H1 (cell line): ENCODE results near the gene LTBR. TPM values are rescaled to one million over a fixed set of nuclear protein-coding genes. Genes with fewer than 3 reads are reported as not detected.

Experiments
- CTCF ChIA-PET: fragments of 300-600 bp; sonication (Branson Sonifier 250); formaldehyde crosslinking; loops from one replicate; lab custom pipeline; 2021; ENCODE audit not compliant: partially characterized antibody; lab: Charles Lee
- POLR2A ChIA-PET: fragments of 300-600 bp; sonication (Branson Sonifier 250); formaldehyde crosslinking; loops from one replicate; lab custom pipeline; 2021; ENCODE audit warnings: inconsistent platforms; ENCODE audit not compliant: partially characterized antibody; lab: Charles Lee
- DNase-seq, 2 experiments: peaks; one replicate each; pipeline versions ENCODE4 v3.0.0 to v3.0.0-alpha.2; 2010 to 2022; ENCODE audit warnings: low spot score in 2 of 2, low read depth in 1 of 2, mixed read lengths in 1 of 2
- FAIRE-seq: peaks from 2 replicates; lab custom pipeline; 2011; peaks lifted over from hg19 to GRCh38; lab: Jason Lieb, UNC
- H2AFZ ChIP-seq: 2 replicates; pipeline ENCODE4 v1.8.1; 2012; ENCODE audit warnings: low read length, inconsistent platforms
- H2AK5ac ChIP-seq: 2 replicates; pipeline ENCODE4 v1.6.1; 2013; ENCODE audit warnings: low read depth, low read length
- H2BK120ac ChIP-seq: replicated peaks from 2 replicates; pipeline ENCODE3; 2013; ENCODE audit warnings: low read depth, low read length, inconsistent platforms
- H2BK12ac ChIP-seq: 2 replicates; pipeline ENCODE4 v1.6.1; 2013; ENCODE audit warnings: low read depth, low read length
- H2BK15ac ChIP-seq: 2 replicates; pipeline ENCODE4 v1.6.1; 2013; ENCODE audit warnings: low read length
- H2BK20ac ChIP-seq: 2 replicates; pipeline ENCODE4 v1.6.1; 2013; ENCODE audit warnings: low read length
- H2BK5ac ChIP-seq: 2 replicates; pipeline ENCODE4 v1.6.1; 2013; ENCODE audit warnings: low read depth, low read length
- H3K14ac ChIP-seq: 2 replicates; pipeline ENCODE4 v1.6.1; 2013; ENCODE audit warnings: inconsistent platforms; ENCODE audit not compliant: insufficient read length
- H3K18ac ChIP-seq: 2 replicates; pipeline ENCODE4 v1.6.1; 2013; ENCODE audit warnings: low read length; ENCODE audit errors: extremely low read depth
- H3K23ac ChIP-seq: 2 replicates; pipeline ENCODE4 v1.6.1; 2013; ENCODE audit warnings: inconsistent platforms; ENCODE audit not compliant: insufficient read length
- H3K23me2 ChIP-seq: 2 replicates; pipeline ENCODE4 v1.6.1; 2013; ENCODE audit warnings: low read depth, low read length
- H3K27ac ChIP-seq: 2 replicates; pipeline ENCODE4 v1.6.1; 2011; ENCODE audit warnings: low read depth, low read length, inconsistent platforms
- H3K27me3 ChIP-seq, 4 experiments: replicated peaks in 1 of 4; 1 replicate in 1 of 4; 2 replicates in 3 of 4; pipeline versions ENCODE4 v1.6.1 to v1.8.1; 2011 to 2013; ENCODE audit warnings: low read length in 3 of 4, mild to moderate bottlenecking in 3 of 4, inconsistent platforms in 2 of 4, mixed read lengths in 2 of 4, moderate library complexity in 1 of 4; ENCODE audit not compliant: control insufficient read depth in 3 of 4, insufficient read depth in 3 of 4; ENCODE audit errors: extremely low read depth in 1 of 4
- H3K36me3 ChIP-seq, 4 experiments: 2 replicates each; pipeline versions ENCODE4 v1.6.1 to v1.8.1; 2011 to 2013; ENCODE audit warnings: mild to moderate bottlenecking in 4 of 4, low read length in 3 of 4, moderate library complexity in 2 of 4, control low read depth in 1 of 4, inconsistent platforms in 1 of 4; ENCODE audit not compliant: insufficient read depth in 4 of 4, control insufficient read depth in 2 of 4
- H3K4ac ChIP-seq: replicated peaks from 2 replicates; pipeline ENCODE3; 2013; ENCODE audit warnings: low read length, low read depth, mixed read lengths, inconsistent platforms; ENCODE audit not compliant: insufficient read length
- H3K4me1 ChIP-seq, 4 experiments: replicated peaks in 1 of 4; 1 replicate in 1 of 4; 2 replicates in 3 of 4; pipeline versions ENCODE4 v1.6.1 to v1.8.1; 2011 to 2013; ENCODE audit warnings: low read length in 3 of 4, inconsistent platforms in 2 of 4, mixed read lengths in 1 of 4; ENCODE audit not compliant: insufficient read depth in 4 of 4, control insufficient read depth in 3 of 4
- H3K4me2 ChIP-seq, 2 experiments: 2 replicates each; pipeline versions ENCODE4 v1.6.1 to v1.8.1; 2011 to 2013; ENCODE audit warnings: low read depth in 2 of 2, low read length in 2 of 2, control low read depth in 1 of 2, inconsistent platforms in 1 of 2, mild to moderate bottlenecking in 1 of 2; ENCODE audit not compliant: insufficient read depth in 1 of 2
- H3K4me3 ChIP-seq, 4 experiments: fragments of 200-600, 300-600 bp in 1 of 4; sonication (generic), shearing (Covaris generic), sonication (Bioruptor Twin) in 1 of 4; 2 replicates each; pipeline versions ENCODE4 v1.5.1 to v1.8.1; 2011 to 2016; ENCODE audit warnings: low read length in 4 of 4, low read depth in 3 of 4, control low read depth in 2 of 4, inconsistent platforms in 2 of 4, mild to moderate bottlenecking in 2 of 4, mixed read lengths in 1 of 4, moderate library complexity in 1 of 4; ENCODE audit not compliant: insufficient read depth in 2 of 4; ENCODE audit errors: extremely low read depth in 1 of 4
- H3K56ac ChIP-seq: replicated peaks from 2 replicates; pipeline ENCODE3; 2013; ENCODE audit warnings: low read depth, mild to moderate bottlenecking, mixed read lengths, low read length, inconsistent platforms; ENCODE audit not compliant: insufficient read length
- H3K79me1 ChIP-seq: 2 replicates; pipeline ENCODE4 v1.6.1; 2013; ENCODE audit warnings: low read depth, low read length, control low read depth
- H3K79me2 ChIP-seq, 2 experiments: 2 replicates each; pipeline versions ENCODE4 v1.6.1 to v1.8.1; 2012 to 2013; ENCODE audit warnings: low read length in 2 of 2, mild to moderate bottlenecking in 2 of 2, inconsistent platforms in 1 of 2; ENCODE audit not compliant: insufficient read depth in 2 of 2, control insufficient read depth in 1 of 2
- H3K9ac ChIP-seq, 4 experiments: replicated peaks in 1 of 4; 1 replicate in 1 of 4; 2 replicates in 3 of 4; pipeline versions ENCODE4 v1.6.1 to v1.8.1; 2011 to 2013; ENCODE audit warnings: low read depth in 3 of 4, low read length in 3 of 4, control low read depth in 2 of 4, mild to moderate bottlenecking in 2 of 4, moderate library complexity in 2 of 4, inconsistent platforms in 1 of 4; ENCODE audit errors: extremely low read depth in 1 of 4
- H3K9me3 ChIP-seq, 2 experiments: 2 replicates each; pipeline versions ENCODE4 v1.6.1 to v1.8.1; 2012 to 2013; ENCODE audit warnings: mild to moderate bottlenecking in 2 of 2, moderate library complexity in 2 of 2, control low read depth in 1 of 2, inconsistent platforms in 1 of 2, low read depth in 1 of 2, low read length in 1 of 2, mixed read lengths in 1 of 2; ENCODE audit not compliant: insufficient read depth in 2 of 2
- H4K20me1 ChIP-seq, 2 experiments: replicated peaks in 1 of 2; 2 replicates each; pipeline versions ENCODE3 to v1.8.1; 2011 to 2013; ENCODE audit warnings: inconsistent platforms in 2 of 2, low read length in 2 of 2, mild to moderate bottlenecking in 1 of 2; ENCODE audit not compliant: insufficient read depth in 2 of 2, control insufficient read depth in 1 of 2
- H4K5ac ChIP-seq: 2 replicates; pipeline ENCODE4 v1.6.1; 2013; ENCODE audit warnings: low read length, low read depth, mixed read lengths, inconsistent platforms; ENCODE audit not compliant: insufficient read length
- H4K8ac ChIP-seq: 2 replicates; pipeline ENCODE4 v1.8.0; 2013; ENCODE audit warnings: mild to moderate bottlenecking, moderate library complexity, low read length, inconsistent platforms; ENCODE audit not compliant: insufficient read depth; ENCODE audit errors: extremely low read depth
- H4K91ac ChIP-seq: replicated peaks from 2 replicates; pipeline ENCODE3; 2013; ENCODE audit warnings: low read length, mixed read lengths, inconsistent platforms; ENCODE audit not compliant: insufficient read length
- MAFK ChIP-seq: IDR thresholded peaks from 2 replicates; pipeline ENCODE4 v1.6.1; 2012; ENCODE audit warnings: low read depth, mild to moderate bottlenecking, improper control_type of control experiment, low read length
- POLR2AphosphoS5 ChIP-seq: IDR thresholded peaks from 2 replicates; pipeline ENCODE4 v1.6.1; 2011; ENCODE audit warnings: low read depth, low read length
- SAP30 ChIP-seq: fragments of 300-600 bp; sonication (generic); IDR thresholded peaks from 2 replicates; pipeline ENCODE4 v1.7.1; 2012; ENCODE audit warnings: low read length, moderate library complexity, mild to moderate bottlenecking, inconsistent platforms; ENCODE audit not compliant: insufficient read depth, insufficient replicate concordance
- WGBS, 2 experiments: shearing (Covaris generic) in 1 of 2; methylation state at CpG; one replicate each; pipeline versions ENCODE4 v1.1.6 to v1.1.7; 2013 to 2015; ENCODE audit warnings: low lambda C conversion rate in 2 of 2, mixed read lengths in 2 of 2, inconsistent platforms in 1 of 2, low coverage in 1 of 2, missing lambda C conversion rate in 1 of 2; ENCODE audit not compliant: insufficient replicate concordance in 2 of 2, insufficient coverage in 1 of 2, insufficient read length in 1 of 2; ENCODE audit errors: extremely low coverage in 1 of 2, missing lambda C conversion rate in 1 of 2; 5-methylcytosine and 5-hydroxymethylcytosine counted together
- polyA plus RNA-seq, 7 experiments: library from polyadenylated mRNA; depleted of rRNA in 3 of 7; stranded (reverse) in 5 of 7; unstranded in 2 of 7; fragments of >200 nt in 5 of 7; fragments of 200-250 nt in 2 of 7; gene quantifications; 1 replicate in 5 of 7; 2 replicates in 1 of 7; 4 replicates in 1 of 7; pipeline versions ENCODE4 v1.2.1 to v1.2.3, GENCODE V29; 2011 to 2013; ENCODE audit warnings: missing spikeins in 2 of 7, mixed read lengths in 2 of 7
- total RNA-seq: library from RNA; stranded (reverse); fragmentation: NEBNext Ultra II Directional; extraction: Animal tissue kit (Norgen Biotek cat#: 25700); gene quantifications from 2 replicates; pipeline ENCODE4 v1.2.1, GENCODE V29; 2021

LTBR gene
- total and polyA plus RNA-seq, 2 of the 8 experiments (the other 6 are each of a cell fraction or from before 2014, with no cell fraction given): 5.1 to 6.3 TPM

DNA sequence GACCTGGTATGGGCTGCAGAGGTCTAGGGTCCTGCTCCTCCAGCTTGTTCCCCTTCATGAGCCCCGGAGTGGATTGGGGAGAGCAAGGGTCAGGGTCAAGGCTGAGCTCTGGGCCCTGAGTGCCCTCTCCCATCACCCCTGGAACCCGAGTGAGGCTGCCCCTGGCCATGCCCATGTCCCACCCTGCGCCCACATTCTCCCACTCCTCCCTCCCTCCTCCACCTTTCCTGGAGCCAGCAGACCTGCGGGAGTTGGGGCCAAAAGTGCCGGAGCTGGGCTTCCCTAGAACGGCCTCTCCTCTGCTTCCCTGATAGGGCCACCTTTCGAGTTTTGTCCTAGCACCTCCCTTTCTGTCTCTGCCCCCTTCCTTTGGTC is 9.2 kb upstream of the LTBR start:
- Histone ChIP-seq H2AFZ (no peak overlapping the region), H4K8ac (peak overlapping the region; percentile 83; the same call in 1 of the 2 replicates), H3K27ac (peak overlapping the region; percentile 84), H3K9ac (peak overlapping the region; percentile 64 to 92 (median 76)), H3K4ac (peak overlapping the region; percentile 88), H2BK12ac (peak overlapping the region; percentile 99), H3K36me3 (no peaks in the 10 kb centered on the region), H2AK5ac (peak overlapping the region; percentile 95), H3K4me1 (peaks cover 14 to 60% (median 43%) of the 10 kb centered on the region in 4 experiments), H3K79me1 (peaks cover 17% of the 10 kb centered on the region), H2BK120ac (peak overlapping the region; percentile 48), H3K18ac (peak overlapping the region; percentile 100), H3K27me3 (no peaks in the 10 kb centered on the region), H3K9me3 (no peaks in the 10 kb centered on the region), H3K79me2 (peaks cover 19 to 49% of the 10 kb centered on the region in 2 experiments), H4K20me1 (peaks cover 0 to 3% of the 10 kb centered on the region in 2 experiments), H2BK20ac (peak overlapping the region; percentile 96), H3K14ac (peak overlapping the region; percentile 43), H4K5ac (peak overlapping the region; percentile 98), H2BK15ac (peak overlapping the region; percentile 74; the same call in 1 of the 2 replicates), H3K4me3 (peak overlapping the region; percentile 64 to 84 (median 74)), H4K91ac (peak overlapping the region; percentile 96), H3K23me2 (peaks cover 33% of the 10 kb centered on the region), H3K4me2 (peak overlapping the region; percentile 91 to 100), H2BK5ac (peak overlapping the region; percentile 99), H3K56ac (peak overlapping the region; percentile 81), H3K23ac (no peak overlapping the region)
- ChIA-PET CTCF (interaction anchor here (0.7 to 7.4 kb wide), 16 partner anchors 9 to 902 kb away, joined by 3 to 66 read pairs (median 5); partner anchors contain the start of gene LTBR), POLR2A (interaction anchor here (0.7 to 17.2 kb wide), 25 partner anchors 9 to 238 kb away, joined by 3 to 259 read pairs (median 5); partner anchors contain the start of genes GAPDH, LTBR, TAPBPL and TNFRSF1A)
- DNase-seq (no peak), FAIRE-seq (no peak)
- WGBS, 2 experiments: 18% methylated on average over 4 of the region's 7 CpGs; no CpG with 5 or more reads in 1 of the 2 experiments
- 0 out of 2 replicates have a peak, but pooled peaks have one; percentile 2 for TF ChIP-seq POLR2AphosphoS5
- no peak for TF ChIP-seq MAFK
- peak; percentile 7 for TF ChIP-seq SAP30
